ENCODE measurements around the gene ZNF710. TPM values are rescaled to one million over a fixed set of nuclear protein-coding genes. Genes with fewer than 3 reads are reported as not detected.

The ZNF710 gene
- total RNA-seq, 4 donors from 2014 or later = 5.4 to 13.9 (median 7.0) TPM

GRCh38 chr15:90025489-90026033 is 24.4 kb downstream of the ZNF710 start:
- DNase-seq (ENCODE audit: low spot score) (no peak), ATAC-seq (ENCODE audit: low FRiP score) (no peak)
- TF ChIP-seq CTCF (IDR thresholded peaks at IDR 0.05) = no peak

GRCh38 chr15:90028376-90028944 is 27.3 kb downstream of the ZNF710 start:
- DNase-seq (ENCODE audit: low spot score) = no peak
- TF ChIP-seq CTCF (IDR thresholded peaks at IDR 0.05) = no peak
- no peak for ATAC-seq (ENCODE audit: low FRiP score)

GRCh38 chr15:90029024-90029423 is 27.9 kb downstream of the ZNF710 start:
- DNase-seq (ENCODE audit: low spot score) = no peak
- no peak for ATAC-seq (ENCODE audit: low FRiP score)
- no peak for TF ChIP-seq CTCF (IDR thresholded peaks at IDR 0.05)

- ATAC-seq (ENCODE audit: low FRiP score) (no peak), DNase-seq (ENCODE audit: low spot score) (no peak)
- TF ChIP-seq CTCF (IDR thresholded peaks at IDR 0.05) = no peak
Measured at GRCh38 chr15:90030376-90030775, 29.3 kb downstream of the ZNF710 start.

- no peak for ATAC-seq (ENCODE audit: low FRiP score)
- no peak for DNase-seq (ENCODE audit: low spot score)
- TF ChIP-seq CTCF (IDR thresholded peaks at IDR 0.05) = no peak
Measured at GRCh38 chr15:90031231-90031791, 30.2 kb downstream of the ZNF710 start.

GRCh38 chr15:90033006-90033405 is 31.9 kb downstream of the ZNF710 start:
- no peak for TF ChIP-seq CTCF (IDR thresholded peaks at IDR 0.05)
- no peak for ATAC-seq (ENCODE audit: low FRiP score)
- DNase-seq (ENCODE audit: low spot score) = no peak

- ATAC-seq (ENCODE audit: low FRiP score) (no peak), DNase-seq (ENCODE audit: low spot score) (no peak)
- TF ChIP-seq CTCF (IDR thresholded peaks at IDR 0.05) = no peak
Measured at GRCh38 chr15:90033448-90033847, 32.3 kb downstream of the ZNF710 start.

All from omental fat pad (tissue), 4 donors.